Stimulated activated CD8-positive, alpha-beta memory T cell treated with anti-CD3 and anti-CD28 coated beads, Interleukin-7, amount 100 ng/mL, for 4 hours (primary cell): Measurements from ENCODE around the gene CGGBP1.

Experiments
- DNase-seq, 2 donors: peaks; one replicate each; pipeline ENCODE4 v3.0.0-alpha.2; 2020; ENCODE audit warnings: low read depth in 2 of 2

CGGBP1 gene, protein sequence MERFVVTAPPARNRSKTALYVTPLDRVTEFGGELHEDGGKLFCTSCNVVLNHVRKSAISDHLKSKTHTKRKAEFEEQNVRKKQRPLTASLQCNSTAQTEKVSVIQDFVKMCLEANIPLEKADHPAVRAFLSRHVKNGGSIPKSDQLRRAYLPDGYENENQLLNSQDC

GRCh38 chr3:88058581-88059379, at the start of gene CGGBP1, which contains the start of gene ZNF654:
TSS of gene CGGBP1 (minus strand) at chr3:88059005. CDS start at chr3:88055976, 3,029 bp downstream.
TSS of gene ZNF654 (plus strand) at chr3:88059255. CDS start at chr3:88059320, 65 bp downstream.
- DNase-seq, result peak; percentile 96 to 99

GRCh38 chr3:88105325-88105724, 46.5 kb upstream of the CGGBP1 start:
- DNase-seq, result no peak

DNA sequence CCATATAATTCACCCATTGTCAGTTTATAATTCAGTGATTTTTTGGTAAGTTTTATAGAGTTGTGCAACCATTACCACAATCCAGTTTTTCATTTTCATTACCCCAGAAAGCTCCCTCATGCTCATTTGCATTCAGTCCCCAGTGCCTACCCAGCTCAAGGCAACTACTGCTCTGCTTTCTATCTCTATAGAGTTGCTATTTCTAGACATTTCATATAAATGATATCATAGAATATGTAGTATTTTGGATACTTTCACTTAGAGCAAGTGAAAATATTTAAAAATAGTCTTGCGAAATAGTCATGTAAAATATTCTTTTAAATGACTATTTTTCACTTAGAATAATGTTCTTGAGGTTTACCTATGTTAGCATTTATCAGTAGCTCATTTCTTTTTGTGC, 42.3 kb upstream of the CGGBP1 start:
- no peak for DNase-seq

- no peak for DNase-seq
These were observed 34.5 kb upstream of the CGGBP1 start for GRCh38 chr3:88093266-88093665.

- DNase-seq, result no peak
These were observed 33.5 kb upstream of the CGGBP1 start for GRCh38 chr3:88092270-88092669.

GRCh38 chr3:88090681-88091080, 31.9 kb upstream of the CGGBP1 start:
- no peak for DNase-seq

DNA sequence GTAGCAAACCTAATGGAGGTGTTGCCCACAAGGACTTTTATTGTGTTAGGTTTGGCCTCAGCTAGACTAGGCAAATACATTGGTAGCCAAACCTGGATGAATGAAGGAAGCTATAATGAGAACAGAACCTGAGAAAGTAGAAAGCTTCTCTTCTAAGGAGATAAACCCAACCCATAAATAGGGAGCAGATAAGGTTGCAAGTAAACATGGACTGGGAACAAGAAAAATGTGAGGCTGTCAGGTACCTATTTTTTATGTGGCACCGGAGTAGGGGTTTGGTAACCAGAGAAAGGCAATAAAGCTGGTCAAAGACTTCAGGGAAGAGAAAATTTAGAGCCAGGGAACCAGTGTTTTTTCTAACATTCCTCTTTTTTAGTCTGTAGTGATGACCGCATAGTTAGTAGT, 25.3 kb upstream of the CGGBP1 start:
- DNase-seq, result no peak

- DNase-seq, result no peak
These were observed 24.0 kb upstream of the CGGBP1 start for GRCh38 chr3:88082854-88083253.

GRCh38 chr3:88078932-88079331, 20.1 kb upstream of the CGGBP1 start:
- DNase-seq, result no peak

DNA sequence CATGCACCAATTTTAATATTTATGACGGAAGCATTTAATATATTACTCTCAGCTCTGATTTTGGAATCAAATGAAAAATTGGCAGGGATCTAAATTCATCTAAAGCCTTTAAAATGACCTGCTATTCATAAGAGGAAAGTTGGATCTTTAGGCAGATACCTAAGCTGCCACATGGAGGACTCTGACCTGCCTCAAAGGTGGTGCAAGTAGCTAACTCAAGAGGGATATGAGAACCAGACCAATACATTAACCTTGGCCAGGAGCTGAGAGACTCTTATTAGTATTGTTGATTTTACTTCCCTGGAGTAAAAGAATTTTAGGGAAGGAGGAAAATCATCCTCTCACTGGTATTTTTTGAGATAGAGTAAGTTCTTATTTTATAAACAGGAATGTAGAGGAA, 17.9 kb upstream of the CGGBP1 start:
- no peak for DNase-seq

DNA sequence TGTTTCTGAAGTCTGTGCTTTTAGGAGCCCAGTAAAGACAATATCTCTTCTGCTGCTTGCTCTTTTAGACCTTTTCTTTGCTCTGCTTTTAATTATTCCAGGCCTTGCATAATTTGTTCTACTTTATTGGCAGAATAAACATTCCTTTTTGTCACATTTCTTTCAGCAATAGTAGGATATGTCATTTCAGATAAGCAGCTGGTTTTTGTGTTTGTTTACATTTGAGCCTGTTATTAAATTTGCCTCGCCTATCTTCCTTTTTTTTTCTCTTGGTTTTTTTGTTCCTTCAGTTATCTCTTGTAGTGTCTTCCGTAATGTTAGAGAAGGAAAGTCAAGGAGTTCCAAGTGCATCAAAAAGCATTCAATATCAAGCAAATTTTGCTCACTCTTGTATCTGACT, 16.7 kb upstream of the CGGBP1 start:
- DNase-seq, result no peak

DNA sequence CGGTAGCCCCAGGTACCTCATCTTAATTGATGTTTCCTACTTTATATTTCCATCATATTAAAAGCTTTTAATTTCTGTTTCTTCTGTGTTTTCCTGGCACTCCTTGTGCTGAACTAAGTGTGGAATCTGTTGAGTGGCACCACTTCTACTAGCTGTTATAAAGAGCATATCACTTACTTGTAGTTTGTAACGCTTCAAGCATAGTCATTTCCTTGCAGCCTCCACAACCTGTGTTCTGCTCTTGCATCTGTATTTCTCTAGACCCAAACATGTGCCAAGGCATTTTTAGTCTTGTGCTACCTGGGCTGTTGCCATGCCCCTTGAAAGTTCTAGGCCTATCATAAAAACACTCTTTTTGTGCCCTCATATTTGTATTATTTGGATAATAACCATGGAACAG, 16.3 kb upstream of the CGGBP1 start:
- no peak for DNase-seq

- DNase-seq, result no peak
These were observed 2.9 kb upstream of the CGGBP1 start for GRCh38 chr3:88061746-88062145.

- DNase-seq, result peak in 1 of 2 donors; percentile 1
These were observed 770 bp upstream of the CGGBP1 start for GRCh38 chr3:88059380-88060170.

- peak in 1 of 2 donors; percentile 26 for DNase-seq
These were observed 562 bp downstream of the CGGBP1 start for GRCh38 chr3:88058306-88058580.

- no peak for DNase-seq
These were observed 1.0 kb downstream of the CGGBP1 start for GRCh38 chr3:88057630-88058305.

DNA sequence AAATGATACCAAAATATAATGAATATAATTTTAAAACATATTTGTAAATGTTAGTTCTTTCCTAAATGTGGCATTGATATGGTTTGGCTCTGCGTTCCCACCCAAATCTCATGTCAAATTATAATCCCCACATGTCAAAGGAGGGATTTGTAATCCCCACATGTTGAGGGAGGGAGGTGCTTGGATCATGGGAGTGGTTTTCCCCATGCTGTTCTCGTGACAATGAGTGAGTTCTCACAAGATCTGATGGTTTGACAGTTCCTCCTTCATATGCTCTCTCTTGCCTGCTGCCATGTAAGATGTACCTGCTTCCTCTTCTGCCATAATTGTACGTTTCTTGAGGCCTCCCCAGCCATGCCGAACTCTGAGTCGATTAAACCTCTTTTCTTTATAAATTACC, 12.0 kb downstream of the CGGBP1 start:
- no peak for DNase-seq

GRCh38 chr3:88044411-88044810, 14.4 kb downstream of the CGGBP1 start:
- DNase-seq, result no peak

DNA sequence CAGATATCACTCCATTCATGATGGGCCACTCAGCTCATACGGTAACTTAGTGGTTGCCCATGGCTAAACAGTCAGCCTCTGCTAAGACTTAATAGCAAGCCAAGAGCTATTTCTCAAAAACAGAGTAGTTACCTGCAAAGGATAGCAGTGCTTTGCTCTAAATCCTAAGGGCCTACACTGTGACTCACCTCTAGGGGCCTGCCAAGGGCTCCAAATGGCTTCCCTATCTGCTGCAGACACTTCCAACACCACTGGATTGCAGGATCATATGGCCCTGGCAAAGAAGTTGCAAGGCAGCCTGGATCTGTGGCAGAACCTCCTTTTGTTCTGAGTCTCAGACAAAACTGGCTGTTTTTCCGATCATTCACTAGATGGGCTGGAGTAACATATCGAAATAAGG, 17.8 kb downstream of the CGGBP1 start:
- no peak for DNase-seq

- DNase-seq, result no peak
These were observed 18.3 kb downstream of the CGGBP1 start for GRCh38 chr3:88040529-88040928.

- no peak for DNase-seq
These were observed 20.2 kb downstream of the CGGBP1 start for GRCh38 chr3:88038566-88038965.

GRCh38 chr3:88036221-88036620, 22.6 kb downstream of the CGGBP1 start:
- no peak for DNase-seq
